ENCODE data around the gene EGR1. TPM values are rescaled to one million over a fixed set of nuclear protein-coding genes. Genes with fewer than 3 reads are reported as not detected.
"Not testable (repeated sequence)": the region's sequence is repeated elsewhere in the genome, so short reads cannot be mapped to it uniquely, and the experiment has no call there.

The EGR1 gene
- total and polyA plus RNA-seq, 8 donors: 7.7 to 83.9 (median 37.8) TPM

- H3K36me3 ChIP-seq: peaks cover 15 to 65% (median 55%) of the 10 kb centered on the region in 4 donors
- TF ChIP-seq CTCF (IDR thresholded peaks at IDR 0.05) (no peak), POLR2A (IDR thresholded peaks at IDR 0.05) (no peak), POLR2AphosphoS5 (IDR thresholded peaks at IDR 0.05) (no peak), EP300 (IDR thresholded peaks at IDR 0.05) (no peak)
- WGBS, 5 donors: 79 to 88% (median 86%) methylated on average over 10 of the region's 10 CpGs
- intact Hi-C loops (cut with DNase I; ENCODE audit: low total_unique reads): no loop called here
- no peaks in the 10 kb centered on the region for H3K27me3 ChIP-seq
- H3K4me3 ChIP-seq: no peak overlapping the region
- peaks cover 11 to 26% (median 16%) of the 10 kb centered on the region in 4 donors for H3K4me1 ChIP-seq
- no peaks in the 10 kb centered on the region for H3K9me3 ChIP-seq
- no peak overlapping the region for H3K27ac ChIP-seq
- no peak for DNase-seq
Observed at GRCh38 chr5:138506370-138507306, 41.4 kb downstream of the EGR1 start.

GRCh38 chr5:138507485-138507884, 42.2 kb downstream of the EGR1 start:
- DNase-seq; H3K4me3 ChIP-seq; intact Hi-C loops (cut with DNase I; ENCODE audit: low total_unique reads); H3K9me3 ChIP-seq; H3K27me3 ChIP-seq: not testable (repeated sequence)
- 69 to 79% (median 76%) methylated on average over 8 of the region's 8 CpGs for WGBS, 5 donors
- peak in 1 of 3 donors; percentile 37 for TF ChIP-seq POLR2AphosphoS5 (IDR thresholded peaks at IDR 0.05)
- peaks cover 11 to 26% (median 16%) of the 10 kb centered on the region in 4 donors for H3K4me1 ChIP-seq
- peak overlapping the region in 1 of 5 donors; percentile 1 for H3K27ac ChIP-seq
- H3K36me3 ChIP-seq: peaks cover 19 to 72% (median 61%) of the 10 kb centered on the region in 4 donors

DNA sequence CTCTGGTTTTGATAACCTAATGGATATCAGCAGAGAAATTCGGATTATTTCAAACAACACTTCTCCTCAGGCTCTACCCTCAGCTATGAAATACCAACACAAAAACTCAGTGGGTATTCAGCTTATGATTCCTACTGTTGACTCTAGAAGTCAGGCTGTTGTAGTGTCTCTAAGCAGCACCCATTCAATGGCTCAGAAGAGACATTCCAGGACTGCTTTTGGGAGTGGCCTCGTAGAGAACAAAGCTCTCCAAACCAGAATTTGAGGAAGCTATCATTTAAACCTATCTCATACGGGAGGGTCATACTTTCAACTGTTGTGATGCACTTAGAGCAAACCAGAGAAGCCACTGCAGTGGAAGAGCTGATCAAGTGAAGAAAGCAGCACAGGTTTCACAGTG, 43.7 kb downstream of the EGR1 start:
- no peak for DNase-seq
- intact Hi-C loops (cut with DNase I; ENCODE audit: low total_unique reads): no loop called here
- Histone ChIP-seq H3K4me1 (peaks cover 10 to 16% (median 13%) of the 10 kb centered on the region in 4 donors), H3K36me3 (peaks cover 32 to 87% (median 76%) of the 10 kb centered on the region in 4 donors), H3K4me3 (no peak overlapping the region), H3K27me3 (no peaks in the 10 kb centered on the region), H3K9me3 (no peaks in the 10 kb centered on the region), H3K27ac (no peak overlapping the region)
- TF ChIP-seq CTCF (IDR thresholded peaks at IDR 0.05) (no peak), EP300 (IDR thresholded peaks at IDR 0.05) (no peak), POLR2A (IDR thresholded peaks at IDR 0.05) (no peak), POLR2AphosphoS5 (IDR thresholded peaks at IDR 0.05) (no peak)
- WGBS, 5 donors: 47 to 69% (median 62%) methylated on average over 3 of the region's 3 CpGs

DNA sequence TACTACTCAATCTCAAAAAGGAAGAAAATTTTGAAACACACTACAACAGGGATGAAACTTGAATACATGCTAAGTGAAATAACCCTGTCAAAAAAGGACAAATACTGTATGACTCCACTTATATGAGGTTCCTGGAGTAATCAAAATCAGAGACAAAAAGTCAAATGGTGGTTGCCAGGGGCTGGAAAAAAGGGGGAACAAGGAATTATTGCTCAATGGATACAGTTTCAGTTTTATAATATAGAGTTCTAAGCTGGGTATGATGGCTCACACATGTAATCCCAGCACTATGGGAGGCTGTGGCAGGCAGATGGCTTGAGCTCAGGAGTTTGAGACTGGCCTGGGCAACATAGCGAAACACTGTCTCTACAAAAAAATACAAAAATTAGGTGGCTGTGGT, 48.7 kb downstream of the EGR1 start:
- Histone ChIP-seq H3K27me3 (no peaks in the 10 kb centered on the region), H3K4me3 (no peak overlapping the region), H3K4me1 (peaks cover 3 to 36% (median 7%) of the 10 kb centered on the region in 4 donors), H3K9me3 (no peaks in the 10 kb centered on the region), H3K36me3 (peaks cover 63 to 99% (median 95%) of the 10 kb centered on the region in 4 donors), H3K27ac (no peak overlapping the region)
- intact Hi-C loops (cut with DNase I; ENCODE audit: low total_unique reads): no loop called here
- 92 to 100% (median 100%) methylated on average over 1 of the region's 1 CpG for WGBS, 5 donors
- DNase-seq: no peak
- TF ChIP-seq EP300 (IDR thresholded peaks at IDR 0.05) (no peak), POLR2AphosphoS5 (IDR thresholded peaks at IDR 0.05) (no peak), CTCF (IDR thresholded peaks at IDR 0.05) (no peak)

Data from stomach (tissue), 9 donors.